Activated T-cell treated with anti-CD3 and anti-CD28 coated beads for 48 hours (primary cell): Measurements from ENCODE around the gene SLC10A3.
"Not testable (repeated sequence)": the region's sequence is repeated elsewhere in the genome, so short reads cannot be mapped to it uniquely, and the experiment has no call there.

Experiments
- DNase-seq: peaks from one replicate; pipeline ENCODE4 v3.0.0-alpha.2; 2020; ENCODE audit warnings: low read depth

The SLC10A3 gene

GRCh38 chrX:154508384-154508745 lies 17.9 kb upstream of the SLC10A3 start:
- DNase-seq = no peak

- no peak for DNase-seq
Observed at GRCh38 chrX:154507673-154508383, 17.4 kb upstream of the SLC10A3 start.

- DNase-seq = no peak
Observed at GRCh38 chrX:154506483-154507332, 16.3 kb upstream of the SLC10A3 start.

- no peak for DNase-seq
Observed at GRCh38 chrX:154505734-154506133, 15.3 kb upstream of the SLC10A3 start.

GRCh38 chrX:154502989-154503388 lies 12.6 kb upstream of the SLC10A3 start:
- no peak for DNase-seq

- no peak for DNase-seq
Observed at GRCh38 chrX:154502098-154502497, 11.7 kb upstream of the SLC10A3 start.

- not testable (repeated sequence) for DNase-seq
Observed at GRCh38 chrX:154501423-154501822, 11.0 kb upstream of the SLC10A3 start.

GRCh38 chrX:154496591-154497137 lies 6.2 kb upstream of the SLC10A3 start:
- not testable (repeated sequence) for DNase-seq

GRCh38 chrX:154495472-154495922 lies 5.1 kb upstream of the SLC10A3 start:
- DNase-seq = no peak

GRCh38 chrX:154494715-154495114 lies 4.3 kb upstream of the SLC10A3 start:
- DNase-seq = no peak

- no peak for DNase-seq
Observed at GRCh38 chrX:154490021-154490413, 412 bp downstream of the SLC10A3 start.

GRCh38 chrX:154489182-154489581 lies 1.2 kb downstream of the SLC10A3 start:
- no peak for DNase-seq

- DNase-seq = no peak
Observed at GRCh38 chrX:154488336-154489075, 1.9 kb downstream of the SLC10A3 start.

GRCh38 chrX:154487518-154488290 lies 2.7 kb downstream of the SLC10A3 start:
- no peak for DNase-seq

- peak; percentile 62 for DNase-seq
Observed at GRCh38 chrX:154486396-154487207, 3.8 kb downstream of the SLC10A3 start, which contains the start of gene UBL4A. Gene UBL4A (minus strand): TSS chrX:154486615. CDS start chrX:154486584, 31 bp downstream.

GRCh38 chrX:154486052-154486395 lies 4.4 kb downstream of the SLC10A3 start:
- no peak for DNase-seq

- no peak for DNase-seq
Observed at GRCh38 chrX:154485150-154486051, 5.0 kb downstream of the SLC10A3 start.

- no peak for DNase-seq
Observed at GRCh38 chrX:154484255-154485149, 5.9 kb downstream of the SLC10A3 start.

GRCh38 chrX:154483325-154483724 lies 7.1 kb downstream of the SLC10A3 start:
- DNase-seq = no peak
